HepG2 (cell line): ENCODE data around the gene PDE9A. TPM values are rescaled to one million over a fixed set of nuclear protein-coding genes. Genes with fewer than 3 reads are reported as not detected.

Experiments
- ATAC-seq: fragments of 200-7000 bp; cut with Tn5 transposase; 3 replicates; pipeline ENCODE4 v1.9.1; 2020; ENCODE audit warnings: mild to moderate bottlenecking, moderate library complexity
- BruUV-seq: library from RNA; stranded (reverse); fragments of 400-500 nt; replicated peaks from 2 replicates; lab custom pipeline; 2021; lab: Mats Ljungman, UMichigan
- CTCF ChIA-PET: fragments of 300-600 bp; formaldehyde crosslinking; extraction: SDS; loops from one replicate; lab custom pipeline; 2021; ENCODE audit warnings: low total read pairs, inconsistent platforms, low intra/inter-chr PET ratio; lab: Yijun Ruan, JAX
- POLR2A ChIA-PET: fragments of 350-600 bp; sonication (Branson Sonifier 250); formaldehyde crosslinking; loops from one replicate; lab custom pipeline; 2020; ENCODE audit warnings: antibody characterized with exemption, inconsistent platforms; lab: Yijun Ruan, JAX
- DNase-seq: peaks from one replicate; pipeline ENCODE4 v3.0.0-alpha.2; 2015; ENCODE audit warnings: low spot score
- FAIRE-seq: peaks from 3 replicates; lab custom pipeline; 2011; peaks lifted over from hg19 to GRCh38; lab: Jason Lieb, UNC
- H2AFZ ChIP-seq: one replicate; pipeline ENCODE4 v1.6.1; 2011; ENCODE audit warnings: low read length, inconsistent platforms
- H3K27ac ChIP-seq: fragments of 300-600 bp; 3 replicates; pipeline ENCODE4 v1.8.0; 2011; ENCODE audit warnings: mixed run types, mild to moderate bottlenecking, mixed read lengths, low read length, inconsistent platforms; ENCODE audit not compliant: insufficient read depth; ENCODE audit errors: extremely low read length
- H3K27me3 ChIP-seq, 2 experiments: fragments of 200-600 bp in 1 of 2; 2 replicates in 1 of 2; 3 replicates in 1 of 2; pipeline versions ENCODE4 v1.6.0 to v1.8.0; 2011; ENCODE audit warnings: low read length in 2 of 2, mild to moderate bottlenecking in 2 of 2, moderate library complexity in 2 of 2, inconsistent platforms in 1 of 2; ENCODE audit not compliant: insufficient read depth in 2 of 2, control insufficient read depth in 1 of 2
- H3K36me3 ChIP-seq, 2 experiments: fragments of 200-600 bp in 1 of 2; replicated peaks in 1 of 2; 2 replicates in 1 of 2; 3 replicates in 1 of 2; pipeline versions ENCODE4 v1.5.1 to v1.8.0; 2011; ENCODE audit warnings: low read length in 2 of 2, inconsistent platforms in 1 of 2; ENCODE audit not compliant: insufficient read depth in 2 of 2, control insufficient read depth in 1 of 2
- H3K4me1 ChIP-seq: 2 replicates; pipeline ENCODE4 v1.5.1; 2012; ENCODE audit warnings: low read length, inconsistent platforms; ENCODE audit not compliant: insufficient read depth
- H3K4me2 ChIP-seq: 2 replicates; pipeline ENCODE4 v1.6.0; 2011; ENCODE audit warnings: low read depth, low read length, inconsistent platforms
- H3K4me3 ChIP-seq, 3 experiments: fragments of 200-600 bp in 1 of 3; sonication (generic), shearing (Covaris generic) in 1 of 3; replicated peaks in 1 of 3; 2 replicates each; pipeline ENCODE4 v1.5.1; 2011 to 2016; ENCODE audit warnings: low read length in 3 of 3, inconsistent platforms in 2 of 3, low read depth in 2 of 3, mild to moderate bottlenecking in 2 of 3, control low read depth in 1 of 3, mixed read lengths in 1 of 3; ENCODE audit not compliant: insufficient read depth in 1 of 3
- H3K79me2 ChIP-seq: one replicate; pipeline ENCODE4 v1.6.1; 2011; ENCODE audit warnings: low read length, inconsistent platforms; ENCODE audit not compliant: insufficient read depth
- H3K9ac ChIP-seq: 2 replicates; pipeline ENCODE4 v1.6.0; 2011; ENCODE audit warnings: mild to moderate bottlenecking, low read depth, low read length, inconsistent platforms; ENCODE audit not compliant: insufficient read depth
- H3K9me3 ChIP-seq: 2 replicates; pipeline ENCODE4 v1.5.1; 2012; ENCODE audit warnings: mild to moderate bottlenecking, low read length
- H4K20me1 ChIP-seq: 2 replicates; pipeline ENCODE4 v1.6.0; 2011; ENCODE audit warnings: inconsistent platforms, mild to moderate bottlenecking, low read length, moderate library complexity; ENCODE audit not compliant: insufficient read depth
- MEF2D ChIP-seq: sonication (generic); formaldehyde crosslinking; IDR thresholded peaks from 2 replicates; pipeline ENCODE4 v1.5.1; 2020; ENCODE audit warnings: mild to moderate bottlenecking, missing genetic modification reagents
- ZNF33B ChIP-seq: sonication (generic); formaldehyde crosslinking; IDR thresholded peaks from 2 replicates; pipeline ENCODE4 v1.5.1; 2020; ENCODE audit warnings: mild to moderate bottlenecking, missing genetic modification reagents
- ZNF776 ChIP-seq: sonication (generic); formaldehyde crosslinking; IDR thresholded peaks from 2 replicates; pipeline ENCODE4 v1.4.0; 2020; ENCODE audit warnings: mild to moderate bottlenecking, missing genetic modification reagents
- WGBS: methylation state at CpG from one replicate; pipeline ENCODE4 v1.1.6; 2017; ENCODE audit warnings: low lambda C conversion rate; 5-methylcytosine and 5-hydroxymethylcytosine counted together
- in situ Hi-C: cut with HindIII; loops from 2 replicates; pipeline ENCODE4 v1.10.0; 2017; ENCODE audit warnings: low pct_unique_long_range_greater_than_20kb; ENCODE audit not compliant: extremely low pct_ligation_motif_present
- intact Hi-C: fragments of 100-400 bp; cut with micrococcal nuclease; formaldehyde crosslinking; loops from one replicate; pipeline ENCODE4 v1.10.0; 2022; ENCODE audit not compliant: unreplicated experiment
- polyA plus RNA-seq, 8 experiments: library from polyadenylated mRNA; depleted of rRNA in 3 of 8; stranded (reverse) in 7 of 8; unstranded in 1 of 8; fragments of >200 nt; fragmentation: Illumina TruSeq in 4 of 8; extraction: Trizol in 4 of 8; gene quantifications; 2 replicates each; pipeline versions ENCODE4 v1.2.1 to v1.2.3, GENCODE V29; 2011 to 2016; ENCODE audit warnings: low read depth in 4 of 8, missing spikeins in 1 of 8, mixed read lengths in 1 of 8; ENCODE audit not compliant: insufficient read depth in 1 of 8
- total RNA-seq, 5 experiments: library from RNA; depleted of rRNA; stranded (reverse); fragments of >200 nt; fragmentation: Illumina TruSeq; extraction: Trizol; gene quantifications; 2 replicates each; pipeline ENCODE4 v1.2.3, GENCODE V29; 2016; ENCODE audit warnings: low read depth in 1 of 5
- TF ChIP-seq, protein P1 (sequence below): sonication (generic); formaldehyde crosslinking; IDR thresholded peaks from 2 replicates; pipeline ENCODE4 v1.4.0; 2020; ENCODE audit warnings: missing genetic modification reagents

PDE9A gene
- total and polyA plus RNA-seq, 2 of the 13 experiments (the other 11 are each of a cell fraction or from before 2014, with no cell fraction given): 4.6 to 19.7 TPM

DNA sequence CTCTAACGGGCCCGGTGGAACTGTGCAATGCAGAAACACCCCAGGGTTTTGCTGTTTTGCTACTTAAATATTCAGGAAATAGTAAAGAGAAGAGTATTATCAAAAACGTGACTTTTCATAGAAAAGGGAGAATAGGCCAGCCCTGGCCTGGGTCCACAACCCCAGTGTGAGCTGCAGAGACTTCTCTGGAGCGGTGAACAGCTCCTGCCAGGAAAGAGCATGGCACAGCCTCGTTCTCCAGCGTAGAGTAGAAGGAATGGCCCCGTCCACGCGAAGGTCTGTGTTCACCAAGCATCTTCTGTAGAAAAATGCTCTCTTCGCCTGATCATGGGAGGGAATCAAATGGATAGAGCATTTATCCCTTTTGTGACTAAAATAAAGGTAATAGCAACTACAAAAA lies 51.4 kb downstream of the PDE9A start:
- Histone ChIP-seq H3K9ac (no peak overlapping the region), H3K27ac (peak overlapping the region; percentile 54), H3K4me1 (peaks cover 21% of the 10 kb centered on the region), H3K27me3 (no peaks in the 10 kb centered on the region), H3K9me3 (no peaks in the 10 kb centered on the region), H3K4me2 (no peak overlapping the region), H3K4me3 (no peak overlapping the region), H3K36me3 (peaks cover 0 to 3% of the 10 kb centered on the region in 2 experiments; a peak in 1 of 5 replicates), H3K79me2 (no peaks in the 10 kb centered on the region), H2AFZ (no peak overlapping the region)
- intact Hi-C loops: no loop called here
- in situ Hi-C loops: loop anchor here (10.0 kb wide), 2 partner anchors 60 to 100 kb away; no protein-coding TSS in a partner anchor
- no peak for FAIRE-seq
- WGBS: 81% methylated on average over 10 of the region's 10 CpGs
- ATAC-seq: peak; percentile 41
- no peak for DNase-seq
- POLR2A ChIA-PET: interaction anchor here (0.7 to 0.9 kb wide), 3 partner anchors 20 to 34 kb away, joined by 3 read pairs; no protein-coding TSS in a partner anchor
- no TSS peak for BruUV-seq
- CTCF ChIA-PET: no interaction called here
- no peak for TF ChIP-seq ZNF33B (CRISPR knock-in tag)
- peak; percentile 7; the same call in 1 of the 2 replicates for TF ChIP-seq MEF2D (CRISPR knock-in tag)
- TF ChIP-seq, all 625 proteins: peak for 1
- H4K20me1 ChIP-seq: no peaks in the 10 kb centered on the region

- H4K20me1 ChIP-seq: no peaks in the 10 kb centered on the region
- FAIRE-seq (no peak), ATAC-seq (no peak), DNase-seq (no peak)
- no TSS peak for BruUV-seq
- H3K4me3 ChIP-seq: no peak overlapping the region
- H3K27ac ChIP-seq: no peak overlapping the region
- intact Hi-C loops (no loop called here), in situ Hi-C loops (loop anchor here (10.0 kb wide), 2 partner anchors 59 to 99 kb away; no protein-coding TSS in a partner anchor)
- peaks cover 0 to 3% of the 10 kb centered on the region in 2 experiments; a peak in 1 of 5 replicates for H3K36me3 ChIP-seq
- WGBS: 94% methylated on average over 19 of the region's 19 CpGs
- H3K9ac ChIP-seq: no peak overlapping the region
- ChIA-PET POLR2A (no interaction called here), CTCF (no interaction called here)
- no peaks in the 10 kb centered on the region for H3K27me3 ChIP-seq
- H3K4me1 ChIP-seq: peaks cover 21% of the 10 kb centered on the region
- no peak overlapping the region for H3K4me2 ChIP-seq
- no peaks in the 10 kb centered on the region for H3K9me3 ChIP-seq
- no peak overlapping the region for H2AFZ ChIP-seq
- TF ChIP-seq, protein P1, sequence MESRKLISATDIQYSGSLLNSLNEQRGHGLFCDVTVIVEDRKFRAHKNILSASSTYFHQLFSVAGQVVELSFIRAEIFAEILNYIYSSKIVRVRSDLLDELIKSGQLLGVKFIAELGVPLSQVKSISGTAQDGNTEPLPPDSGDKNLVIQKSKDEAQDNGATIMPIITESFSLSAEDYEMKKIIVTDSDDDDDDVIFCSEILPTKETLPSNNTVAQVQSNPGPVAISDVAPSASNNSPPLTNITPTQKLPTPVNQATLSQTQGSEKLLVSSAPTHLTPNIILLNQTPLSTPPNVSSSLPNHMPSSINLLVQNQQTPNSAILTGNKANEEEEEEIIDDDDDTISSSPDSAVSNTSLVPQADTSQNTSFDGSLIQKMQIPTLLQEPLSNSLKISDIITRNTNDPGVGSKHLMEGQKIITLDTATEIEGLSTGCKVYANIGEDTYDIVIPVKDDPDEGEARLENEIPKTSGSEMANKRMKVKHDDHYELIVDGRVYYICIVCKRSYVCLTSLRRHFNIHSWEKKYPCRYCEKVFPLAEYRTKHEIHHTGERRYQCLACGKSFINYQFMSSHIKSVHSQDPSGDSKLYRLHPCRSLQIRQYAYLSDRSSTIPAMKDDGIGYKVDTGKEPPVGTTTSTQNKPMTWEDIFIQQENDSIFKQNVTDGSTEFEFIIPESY (CRISPR knock-in tag): peak; percentile 50
- TF ChIP-seq ZNF776: no peak
- H3K79me2 ChIP-seq: no peaks in the 10 kb centered on the region
Observed at GRCh38 chr21:42705346-42705745, 51.9 kb downstream of the PDE9A start.
